WI38 (cell line): ENCODE results near the gene STRADB.
A peak's percentile ranks its signal among the peaks of the same experiment; 100 is the strongest.

Source experiments
- H3K4me3 ChIP-seq: 2 replicates; pipeline ENCODE4 v1.5.1; 2011; ENCODE audit warnings: low read depth, mild to moderate bottlenecking, control low read depth, low read length
- TF ChIP-seq, protein P1 (sequence below): IDR thresholded peaks from 2 replicates; pipeline ENCODE4 v1.5.1; 2012; ENCODE audit warnings: low read depth, mild to moderate bottlenecking, control low read depth, low read length

Gene STRADB, protein sequence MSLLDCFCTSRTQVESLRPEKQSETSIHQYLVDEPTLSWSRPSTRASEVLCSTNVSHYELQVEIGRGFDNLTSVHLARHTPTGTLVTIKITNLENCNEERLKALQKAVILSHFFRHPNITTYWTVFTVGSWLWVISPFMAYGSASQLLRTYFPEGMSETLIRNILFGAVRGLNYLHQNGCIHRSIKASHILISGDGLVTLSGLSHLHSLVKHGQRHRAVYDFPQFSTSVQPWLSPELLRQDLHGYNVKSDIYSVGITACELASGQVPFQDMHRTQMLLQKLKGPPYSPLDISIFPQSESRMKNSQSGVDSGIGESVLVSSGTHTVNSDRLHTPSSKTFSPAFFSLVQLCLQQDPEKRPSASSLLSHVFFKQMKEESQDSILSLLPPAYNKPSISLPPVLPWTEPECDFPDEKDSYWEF

DNA sequence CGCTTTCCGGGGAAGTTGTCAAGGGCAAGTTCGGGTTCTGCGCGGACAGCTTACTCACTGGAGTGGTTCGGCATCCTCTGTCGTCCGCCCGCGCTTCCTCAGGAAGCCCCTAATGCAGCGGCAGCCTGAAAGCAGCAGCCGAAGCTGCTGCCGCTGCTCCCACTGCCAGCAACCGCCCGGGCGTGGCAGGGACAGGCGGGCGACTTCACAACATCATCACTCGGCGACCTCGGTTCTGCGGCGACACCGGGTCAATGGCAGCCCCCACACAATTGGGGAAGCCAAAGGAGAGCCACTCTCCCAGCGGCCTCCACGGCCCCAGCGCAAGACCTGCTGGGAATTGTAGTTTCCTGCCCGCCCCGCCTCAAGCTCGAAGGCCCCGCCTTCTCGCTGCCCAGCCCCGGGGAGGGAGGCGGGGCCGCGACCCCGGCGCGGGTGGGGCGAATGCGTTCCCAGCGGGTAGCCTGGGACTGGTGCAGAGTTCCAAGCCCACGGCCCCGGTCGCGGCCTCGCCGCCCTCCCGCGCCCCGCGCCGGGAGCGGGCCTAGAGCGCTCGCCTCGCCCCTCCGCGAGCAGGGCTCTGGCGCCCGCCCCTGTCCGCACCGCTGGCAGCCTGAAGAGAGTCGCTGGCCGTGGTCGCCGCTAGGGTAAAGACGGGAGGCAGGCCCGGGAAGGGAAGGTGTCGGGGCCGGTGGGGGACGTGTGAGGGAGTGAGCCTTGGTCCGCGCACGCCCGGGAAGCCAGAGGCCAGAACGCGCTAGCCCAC, at the start of gene STRADB, which contains the start of gene TRAK2:
STRADB (plus strand) TSS at position 449 of the 766 bp plus-strand sequence. CDS start 3,101 bp downstream, outside the sequence.
TRAK2 (minus strand) TSS at position 167 of the 766 bp plus-strand sequence. CDS start 30,951 bp downstream, outside the sequence.
- peak within 1 kb of the TSS; percentile 81 for H3K4me3 ChIP-seq
- TF ChIP-seq, protein P1, sequence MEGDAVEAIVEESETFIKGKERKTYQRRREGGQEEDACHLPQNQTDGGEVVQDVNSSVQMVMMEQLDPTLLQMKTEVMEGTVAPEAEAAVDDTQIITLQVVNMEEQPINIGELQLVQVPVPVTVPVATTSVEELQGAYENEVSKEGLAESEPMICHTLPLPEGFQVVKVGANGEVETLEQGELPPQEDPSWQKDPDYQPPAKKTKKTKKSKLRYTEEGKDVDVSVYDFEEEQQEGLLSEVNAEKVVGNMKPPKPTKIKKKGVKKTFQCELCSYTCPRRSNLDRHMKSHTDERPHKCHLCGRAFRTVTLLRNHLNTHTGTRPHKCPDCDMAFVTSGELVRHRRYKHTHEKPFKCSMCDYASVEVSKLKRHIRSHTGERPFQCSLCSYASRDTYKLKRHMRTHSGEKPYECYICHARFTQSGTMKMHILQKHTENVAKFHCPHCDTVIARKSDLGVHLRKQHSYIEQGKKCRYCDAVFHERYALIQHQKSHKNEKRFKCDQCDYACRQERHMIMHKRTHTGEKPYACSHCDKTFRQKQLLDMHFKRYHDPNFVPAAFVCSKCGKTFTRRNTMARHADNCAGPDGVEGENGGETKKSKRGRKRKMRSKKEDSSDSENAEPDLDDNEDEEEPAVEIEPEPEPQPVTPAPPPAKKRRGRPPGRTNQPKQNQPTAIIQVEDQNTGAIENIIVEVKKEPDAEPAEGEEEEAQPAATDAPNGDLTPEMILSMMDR, result no peak

DNA sequence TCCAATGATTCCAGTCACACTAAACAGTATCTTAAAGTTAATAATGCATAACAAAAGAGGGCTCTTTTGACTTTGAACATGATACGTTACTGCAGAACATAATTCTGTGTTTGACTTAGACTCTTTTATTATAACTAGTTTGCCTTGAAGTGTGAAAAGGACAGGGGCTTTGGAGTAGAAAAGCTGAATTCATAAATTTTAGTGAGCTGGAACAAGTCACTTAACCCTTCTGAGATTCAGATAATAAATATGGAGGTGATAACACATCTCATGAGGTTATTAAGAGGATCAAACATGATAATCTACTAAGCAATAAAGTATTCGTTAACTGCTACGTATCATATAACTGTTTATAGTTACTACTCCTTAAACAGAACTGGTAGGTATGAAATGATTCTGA, 49.7 kb upstream of the STRADB start:
- no peak overlapping the region for H3K4me3 ChIP-seq
- TF ChIP-seq, protein P1, result no peak

DNA sequence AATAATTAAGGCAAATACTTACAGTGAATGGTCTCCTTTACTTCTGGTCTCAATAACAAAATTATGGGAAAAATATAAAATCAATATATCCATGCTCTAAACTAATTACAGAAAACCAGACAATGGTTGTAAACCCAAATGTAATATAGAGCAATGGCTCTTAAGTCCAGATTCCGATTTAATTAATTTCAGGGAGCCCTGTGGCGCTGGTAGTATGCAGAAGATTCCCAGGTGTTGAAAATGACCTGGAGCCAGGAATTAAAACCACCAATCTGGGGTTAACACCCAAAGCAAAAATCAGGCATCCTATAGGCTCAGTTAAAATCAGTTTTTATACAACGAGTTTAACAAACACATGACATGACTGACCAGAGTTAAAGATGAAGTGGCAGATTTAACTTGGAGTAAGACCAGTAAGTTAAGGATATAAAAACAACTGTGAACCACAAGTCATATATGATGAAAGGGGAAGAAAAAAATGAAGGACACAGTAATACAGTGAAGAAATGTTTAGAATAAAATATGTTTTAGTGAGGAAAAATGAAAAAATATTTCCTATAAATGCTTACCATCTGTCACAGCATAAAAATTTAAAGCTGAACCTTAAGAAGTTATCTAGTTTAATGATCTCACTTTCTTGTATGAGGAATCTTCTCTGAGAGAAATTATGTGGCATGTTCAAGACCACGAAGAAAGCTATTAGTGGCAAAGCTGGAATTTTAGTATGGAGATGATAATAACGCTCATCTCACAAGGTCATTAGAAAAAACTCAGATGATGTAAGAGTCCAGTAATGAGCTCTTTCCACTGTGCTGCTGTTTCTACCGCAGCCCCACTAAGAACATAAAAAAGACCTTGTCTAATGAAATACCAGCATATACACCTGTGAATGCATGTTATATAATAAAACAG, 48.6 kb upstream of the STRADB start:
- TF ChIP-seq, protein P1, result no peak
- no peak overlapping the region for H3K4me3 ChIP-seq

DNA sequence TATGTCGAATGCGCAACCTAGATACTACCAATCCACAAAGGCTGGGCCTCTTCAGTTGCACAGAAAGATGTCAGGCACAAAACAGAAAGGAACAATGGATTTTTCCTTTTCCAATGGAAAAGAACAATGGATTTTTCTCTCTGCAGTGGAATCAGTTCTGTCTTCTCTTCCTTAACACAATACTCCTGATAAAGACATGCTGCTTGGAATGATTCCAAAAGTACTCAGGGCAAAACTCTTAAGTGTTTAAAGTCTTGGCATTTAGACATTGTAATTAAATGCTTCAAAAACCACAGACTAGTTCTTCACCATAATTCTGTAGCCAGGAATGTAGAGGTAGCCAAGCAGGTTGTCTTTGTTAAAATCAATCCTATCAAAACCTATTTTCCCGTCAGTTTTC, 47.7 kb upstream of the STRADB start:
- H3K4me3 ChIP-seq, result no peak overlapping the region
- TF ChIP-seq, protein P1, result no peak

DNA sequence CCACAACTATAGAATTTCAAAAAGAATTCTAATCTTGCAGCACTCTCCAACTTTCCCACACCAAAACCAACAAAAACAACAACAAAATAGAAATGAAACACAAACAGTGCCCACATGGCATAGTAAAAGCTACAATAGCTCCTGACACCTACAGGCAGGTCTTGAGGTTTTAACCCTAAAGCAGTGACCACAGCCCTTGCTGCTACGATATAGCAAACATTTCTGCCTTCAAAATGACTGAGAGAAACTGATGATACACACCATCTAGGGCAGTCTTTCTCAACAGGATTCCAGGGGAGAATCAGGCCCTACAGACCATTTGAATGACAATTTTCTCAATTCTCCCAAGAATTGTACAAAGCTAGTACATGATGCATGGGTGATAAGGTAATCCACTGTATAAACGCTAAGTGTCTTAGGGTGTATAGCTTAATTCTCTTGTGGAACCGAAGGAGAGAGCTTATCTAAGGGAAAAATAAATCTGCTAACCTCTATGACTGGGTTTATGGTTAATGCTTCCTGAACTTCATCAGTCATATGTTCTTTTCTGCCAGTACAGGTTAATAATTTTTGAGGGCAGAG, 46.8 kb upstream of the STRADB start:
- TF ChIP-seq, protein P1, result no peak
- H3K4me3 ChIP-seq, result no peak overlapping the region

DNA sequence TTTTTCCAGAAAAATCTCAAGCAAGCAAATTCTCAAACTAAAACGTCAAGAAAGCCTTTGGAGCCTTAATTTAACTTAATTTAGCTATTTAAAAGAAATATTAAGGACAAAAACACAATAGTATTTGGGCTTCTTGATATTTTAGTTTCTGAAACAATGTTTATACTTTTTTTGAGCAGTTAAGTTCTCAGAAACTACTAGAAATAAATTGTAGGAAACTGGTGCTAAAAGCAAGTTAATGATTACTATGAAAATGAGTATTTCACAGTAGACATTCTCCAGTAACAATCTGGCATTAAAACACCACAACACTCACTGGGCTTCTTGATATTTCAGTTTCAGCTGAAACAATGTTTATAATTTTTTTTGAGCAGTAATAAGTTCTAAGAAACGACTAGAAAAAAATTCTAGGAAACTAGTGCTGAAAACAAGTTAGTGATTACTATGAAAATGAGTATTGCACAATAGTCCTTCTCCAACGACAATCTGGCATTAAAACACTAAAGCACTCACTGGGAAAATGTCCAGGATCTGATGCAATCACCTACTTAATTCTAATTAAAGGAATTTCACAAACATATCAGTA, 45.4 kb upstream of the STRADB start:
- H3K4me3 ChIP-seq, result no peak overlapping the region
- TF ChIP-seq, protein P1, result no peak
